Activated T-helper 1 cell treated with Interleukin-2 at 50 U/mL for 16 hours (primary cell): ENCODE data around the gene FOXJ1.

Source experiments
- DNase-seq: peaks from one replicate; pipeline ENCODE4 v3.0.0-alpha.2; 2020; ENCODE audit warnings: low read depth

The FOXJ1 gene

DNA sequence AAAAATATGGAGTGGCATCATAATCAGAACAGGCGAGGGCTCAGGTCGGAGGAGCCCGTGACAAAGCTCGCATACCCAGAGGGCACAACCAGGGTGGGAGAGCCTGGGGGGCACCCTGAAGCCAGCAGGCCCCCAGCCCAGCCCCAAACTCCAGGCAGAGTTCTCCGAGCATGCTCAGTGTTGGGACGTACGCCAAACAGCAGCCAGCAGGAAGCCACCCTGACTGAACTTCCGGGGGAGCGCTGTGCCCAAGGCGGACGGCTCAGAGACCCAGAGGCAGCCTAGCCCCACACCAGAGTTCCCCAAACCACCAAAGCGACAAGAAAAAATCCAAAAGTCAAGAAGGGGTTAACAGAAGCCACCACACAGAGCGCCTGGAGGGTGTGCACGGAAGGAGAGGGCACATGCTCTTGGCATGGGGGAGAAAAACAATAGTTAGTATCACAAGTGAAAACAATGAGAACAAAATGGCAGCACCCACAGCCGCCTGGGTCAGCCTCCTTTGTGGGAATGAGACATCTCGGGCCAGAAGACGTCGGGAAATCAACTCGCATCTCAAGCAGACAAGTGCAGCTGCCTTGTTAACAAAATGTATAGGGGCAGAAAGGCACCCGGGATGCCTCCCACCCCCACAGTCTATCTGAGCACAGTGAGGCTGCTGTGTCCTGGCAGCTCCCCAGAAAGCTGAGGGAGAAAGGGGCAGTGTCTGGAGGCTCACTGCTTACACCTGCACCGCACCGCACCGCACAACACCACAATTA, 49.3 kb downstream of the FOXJ1 start:
- DNase-seq: no peak

DNA sequence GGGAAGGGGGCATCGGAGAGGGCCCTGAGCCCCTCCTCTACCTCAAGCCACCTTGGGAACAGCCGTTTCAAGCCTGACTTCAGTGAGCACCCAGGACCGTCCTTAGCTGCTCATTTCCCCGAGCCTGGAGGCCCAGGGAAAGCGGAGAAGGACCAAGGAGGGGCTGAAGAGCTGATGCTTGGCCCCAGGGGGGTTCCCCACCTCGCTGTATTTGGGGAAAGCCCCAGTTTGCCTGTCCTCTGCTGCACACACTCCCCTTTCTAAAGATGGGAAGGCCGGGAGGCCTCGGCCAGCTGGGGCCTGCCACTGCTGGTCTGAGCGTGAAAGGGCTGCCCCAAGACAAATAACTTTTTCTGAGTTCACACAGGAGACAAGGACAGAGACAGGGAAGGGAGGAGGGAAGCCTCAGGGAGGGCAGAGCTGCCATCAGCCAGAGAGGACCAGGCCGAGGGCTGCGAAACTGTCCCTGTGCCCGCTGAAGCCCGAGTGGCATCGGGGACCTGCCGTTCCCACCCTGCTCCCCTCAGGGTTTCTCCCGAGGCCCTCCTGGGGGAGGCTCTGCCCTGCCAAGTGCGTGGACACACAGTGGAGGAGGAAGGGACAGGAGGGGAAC, 50.4 kb downstream of the FOXJ1 start:
- no peak for DNase-seq

DNA sequence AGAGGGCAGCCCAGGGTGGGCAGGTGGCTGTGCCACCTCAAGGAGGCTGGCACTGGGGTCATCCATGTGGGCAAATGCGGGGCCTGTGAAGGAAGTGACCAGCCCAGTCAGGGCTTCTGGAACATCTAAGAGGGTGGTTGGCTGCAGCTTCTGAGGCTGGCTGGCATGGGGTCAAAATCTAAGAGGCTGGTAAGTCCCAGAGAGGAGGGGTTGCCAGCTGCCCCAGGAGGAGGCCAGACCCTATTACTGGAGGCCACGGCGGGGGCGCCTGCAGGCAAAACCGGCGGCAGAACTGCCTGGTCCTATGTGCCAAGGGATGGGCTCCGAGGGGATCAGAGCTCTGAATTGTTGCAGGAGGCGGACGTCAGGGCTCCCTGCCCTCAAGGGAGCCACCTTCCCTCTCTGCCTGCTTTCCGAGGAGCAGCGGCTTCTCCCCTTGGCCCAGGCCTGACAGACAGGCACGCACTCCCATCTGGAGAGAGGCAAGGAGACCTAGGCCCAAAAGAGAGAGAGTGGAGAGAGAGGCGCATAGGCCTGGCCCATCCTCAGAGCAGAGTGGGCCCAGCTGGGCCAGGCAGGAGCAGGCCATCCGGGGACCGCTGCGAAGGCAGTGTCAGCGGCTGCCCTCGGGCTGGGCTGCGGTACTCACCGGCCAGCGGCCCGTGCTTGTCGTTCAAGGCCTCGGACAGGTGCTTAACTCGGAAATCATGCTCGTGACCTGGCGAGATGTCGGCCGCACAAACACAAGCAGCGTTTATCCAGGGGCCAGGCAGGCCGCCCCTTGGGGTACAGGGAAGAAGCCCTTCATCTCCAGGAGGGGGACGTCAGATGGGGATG, 51.1 kb downstream of the FOXJ1 start:
- DNase-seq: no peak

DNA sequence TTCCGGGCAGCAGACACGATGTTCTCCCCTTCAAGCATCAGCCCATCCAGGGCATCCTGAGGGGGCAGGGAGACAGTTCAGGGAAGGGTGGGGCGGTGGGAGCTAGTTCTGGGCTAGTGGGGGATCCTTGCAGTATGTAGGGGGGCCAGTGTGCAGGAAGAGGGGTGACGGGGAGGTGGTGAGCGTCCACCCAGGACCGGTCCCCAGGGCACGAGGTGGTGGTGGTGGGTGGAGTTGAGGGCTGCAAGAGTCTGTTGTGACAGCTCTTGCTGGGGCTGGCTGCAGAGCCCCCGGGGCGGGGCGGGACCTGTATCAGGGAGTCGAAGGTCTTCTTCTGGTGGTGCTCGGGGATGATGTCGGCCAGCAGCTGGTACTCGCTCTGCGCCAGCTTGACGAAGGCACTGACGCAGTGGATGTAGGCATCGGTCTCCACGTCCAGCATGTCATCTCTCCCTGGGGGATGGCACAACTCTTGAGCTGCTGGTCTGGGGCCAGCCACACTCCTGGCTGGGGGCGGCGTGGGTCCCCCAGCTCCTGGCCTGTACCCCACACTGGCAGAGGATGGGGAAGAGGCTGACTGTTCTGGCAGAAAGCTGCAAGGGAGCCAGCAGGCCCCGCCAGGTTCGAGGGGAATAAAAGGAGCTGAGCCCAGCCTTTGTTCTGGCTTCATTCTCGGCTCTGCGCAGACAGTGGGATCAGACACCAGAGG, 52.0 kb downstream of the FOXJ1 start:
- no peak for DNase-seq

DNA sequence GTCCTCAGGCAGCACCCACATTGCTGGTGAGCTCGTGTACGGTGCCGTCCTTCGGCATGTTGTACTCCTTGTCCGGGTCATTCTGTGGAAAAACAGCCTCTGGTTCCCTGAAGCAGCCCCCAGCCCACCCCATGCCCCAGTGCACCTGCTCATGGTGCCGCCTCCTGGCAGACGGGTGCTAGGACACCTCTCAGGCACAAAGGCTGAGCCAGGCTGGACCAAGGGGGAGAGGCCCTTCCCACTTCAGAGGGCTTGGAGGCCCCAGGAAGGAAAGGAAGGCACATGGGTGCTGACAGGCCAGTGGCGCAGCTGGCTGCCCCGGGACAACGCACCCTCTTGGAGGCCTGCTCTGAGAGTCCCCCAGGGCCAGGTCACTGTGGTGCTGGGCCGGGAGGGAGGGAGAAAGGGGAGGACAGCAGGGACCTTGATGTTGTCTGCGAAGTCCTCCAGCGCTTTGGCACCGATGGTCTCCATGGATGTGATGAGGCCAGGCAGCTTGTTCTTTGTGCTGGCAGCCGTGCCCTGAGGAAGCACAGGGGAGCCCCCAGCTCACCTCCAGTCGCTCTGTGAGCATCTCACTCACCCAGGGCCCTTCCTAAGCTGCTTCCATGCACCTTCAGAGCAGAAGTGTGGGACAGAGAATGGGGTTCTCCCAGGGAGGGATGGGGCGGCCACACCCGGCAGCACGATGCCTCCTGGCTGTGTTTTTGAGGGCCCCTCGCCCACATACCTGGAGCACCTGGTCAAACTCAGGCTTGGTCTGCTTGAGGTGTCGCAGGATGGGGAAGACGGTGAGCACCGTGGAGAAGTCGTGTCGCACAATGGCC, 52.8 kb downstream of the FOXJ1 start:
- DNase-seq: no peak

DNA sequence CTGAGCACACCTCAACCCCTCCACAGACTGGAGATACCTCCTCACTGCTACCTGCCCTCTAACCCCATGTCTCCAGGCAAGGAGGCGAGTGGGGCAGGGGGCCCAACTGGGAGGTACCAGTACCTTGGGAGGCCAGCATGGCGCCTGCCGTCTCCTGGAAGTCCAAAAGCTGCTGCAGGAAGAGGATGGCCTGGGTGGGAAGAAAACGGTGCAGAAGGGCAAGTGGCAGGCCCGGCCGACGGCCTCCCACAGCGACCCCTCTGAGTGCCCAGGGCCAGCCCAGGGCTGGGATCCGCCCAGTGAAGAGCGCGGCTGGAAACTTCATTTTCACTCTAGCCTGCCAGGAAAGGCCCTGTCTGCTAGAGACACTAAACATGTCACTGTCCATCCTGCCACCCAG, 53.5 kb downstream of the FOXJ1 start:
- DNase-seq: no peak

DNA sequence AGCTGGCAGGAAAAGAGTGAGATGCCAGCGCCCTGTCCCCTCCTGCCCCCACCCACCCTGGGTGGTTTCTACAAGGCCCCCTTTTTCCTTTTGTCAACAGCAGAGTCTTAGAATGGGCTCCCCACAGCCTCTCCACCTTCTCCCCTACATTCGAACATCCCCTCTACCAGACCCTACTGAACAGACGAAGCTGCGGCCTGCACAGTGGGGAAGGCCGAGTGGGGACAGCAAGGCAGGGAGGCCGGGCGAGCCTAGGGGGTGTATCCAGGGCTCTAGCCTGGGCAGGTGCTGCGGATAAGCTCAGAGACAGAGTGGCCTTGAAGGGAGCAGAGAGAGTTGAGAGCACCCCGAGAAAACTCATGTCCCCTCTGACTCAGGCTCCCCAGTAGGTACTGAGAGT, 54.7 kb downstream of the FOXJ1 start:
- no peak for DNase-seq
